ENCODE measurements around the gene SSH3.

GRCh38 chr11:67322049-67322448 lies 18.7 kb downstream of the SSH3 start:
- TF ChIP-seq, protein P1, sequence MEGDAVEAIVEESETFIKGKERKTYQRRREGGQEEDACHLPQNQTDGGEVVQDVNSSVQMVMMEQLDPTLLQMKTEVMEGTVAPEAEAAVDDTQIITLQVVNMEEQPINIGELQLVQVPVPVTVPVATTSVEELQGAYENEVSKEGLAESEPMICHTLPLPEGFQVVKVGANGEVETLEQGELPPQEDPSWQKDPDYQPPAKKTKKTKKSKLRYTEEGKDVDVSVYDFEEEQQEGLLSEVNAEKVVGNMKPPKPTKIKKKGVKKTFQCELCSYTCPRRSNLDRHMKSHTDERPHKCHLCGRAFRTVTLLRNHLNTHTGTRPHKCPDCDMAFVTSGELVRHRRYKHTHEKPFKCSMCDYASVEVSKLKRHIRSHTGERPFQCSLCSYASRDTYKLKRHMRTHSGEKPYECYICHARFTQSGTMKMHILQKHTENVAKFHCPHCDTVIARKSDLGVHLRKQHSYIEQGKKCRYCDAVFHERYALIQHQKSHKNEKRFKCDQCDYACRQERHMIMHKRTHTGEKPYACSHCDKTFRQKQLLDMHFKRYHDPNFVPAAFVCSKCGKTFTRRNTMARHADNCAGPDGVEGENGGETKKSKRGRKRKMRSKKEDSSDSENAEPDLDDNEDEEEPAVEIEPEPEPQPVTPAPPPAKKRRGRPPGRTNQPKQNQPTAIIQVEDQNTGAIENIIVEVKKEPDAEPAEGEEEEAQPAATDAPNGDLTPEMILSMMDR (IDR thresholded peaks at IDR 0.05; ENCODE audit: insufficient read depth, low read length), result no peak
- TF ChIP-seq POLR2AphosphoS5 (IDR thresholded peaks at IDR 0.05; ENCODE audit: low read depth), result no peak

All from HL-60 (cell line).